K562 (cell line): ENCODE measurements around the gene EFCAB12. TPM values are rescaled to one million over a fixed set of nuclear protein-coding genes. Genes with fewer than 3 reads are reported as not detected.

Source experiments
- CBX3 ChIP-seq, 2 experiments: IDR thresholded peaks; 1 replicate in 1 of 2; 2 replicates in 1 of 2; pipeline ENCODE4 v1.6.1; 2012; ENCODE audit warnings: inconsistent platforms in 2 of 2, low read length in 2 of 2, borderline replicate concordance in 1 of 2, control low read depth in 1 of 2
- CREM ChIP-seq: IDR thresholded peaks from 2 replicates; pipeline ENCODE4 v1.6.1; 2014; ENCODE audit warnings: antibody characterized with exemption, low read depth
- FIP1L1 ChIP-seq: fragments of 200-400 bp; formaldehyde crosslinking; IDR thresholded peaks from 2 replicates; pipeline ENCODE4 v1.6.1; 2018; ENCODE audit warnings: mild to moderate bottlenecking, low read depth, low read length; ENCODE audit not compliant: poor library complexity, severe bottlenecking
- HDAC3 ChIP-seq: fragments of 450-650 bp; IDR thresholded peaks from 2 replicates; pipeline ENCODE4 v1.6.1; 2018; ENCODE audit warnings: borderline replicate concordance, mild to moderate bottlenecking, moderate library complexity; ENCODE audit not compliant: partially characterized antibody
- KHSRP ChIP-seq: fragments of 450-650 bp; IDR thresholded peaks from 2 replicates; pipeline ENCODE4 v1.6.1; 2017
- SREBF2 ChIP-seq: sonication (generic); formaldehyde crosslinking; IDR thresholded peaks from 2 replicates; pipeline ENCODE4 v1.4.0; 2020; ENCODE audit warnings: mild to moderate bottlenecking, missing genetic modification reagents
- TCF3 ChIP-seq: sonication (generic); formaldehyde crosslinking; IDR thresholded peaks from 2 replicates; pipeline ENCODE4 v1.4.0; 2020; ENCODE audit warnings: mild to moderate bottlenecking, missing genetic modification reagents
- TEAD2 ChIP-seq: fragments of 450-650 bp; IDR thresholded peaks from 2 replicates; pipeline ENCODE4 v1.6.1; 2016; ENCODE audit warnings: missing genetic modification characterization, control low read depth, missing compliant biosample characterization
- ZNF143 ChIP-seq: sonication (generic); formaldehyde crosslinking; IDR thresholded peaks from 2 replicates; pipeline ENCODE4 v1.9.0; 2022; ENCODE audit warnings: mild to moderate bottlenecking, missing genetic modification reagents
- ZNF75A ChIP-seq: fragments of 450-650 bp; formaldehyde crosslinking; IDR thresholded peaks from 2 replicates; pipeline ENCODE4 v1.4.0; 2020; ENCODE audit warnings: mild to moderate bottlenecking
- ZSCAN29 ChIP-seq: fragments of 450-650 bp; IDR thresholded peaks from 2 replicates; pipeline ENCODE4 v1.6.1; 2017
- polyA plus RNA-seq, 8 experiments: library from polyadenylated mRNA; depleted of rRNA in 4 of 8; stranded (reverse) in 5 of 8; unstranded in 3 of 8; fragments of >200 nt; fragmentation: Nextera tagmentation in 2 of 8; fragmentation: Illumina TruSeq in 1 of 8; extraction: Ambion mirVana in 2 of 8; extraction: Trizol in 1 of 8; gene quantifications; 2 replicates each; pipeline versions ENCODE4 v1.2.1 to v1.2.3, GENCODE V29; 2011 to 2014; ENCODE audit warnings: inconsistent platforms in 1 of 8, missing spikeins in 1 of 8
- total RNA-seq, 7 experiments: library from RNA; depleted of rRNA in 6 of 7; stranded (reverse); fragments of >200 nt in 6 of 7; fragmentation: Illumina TruSeq in 2 of 7; extraction: Trizol in 2 of 7; gene quantifications; 2 replicates each; pipeline versions ENCODE4 v1.2.1 to v1.2.3, GENCODE V29; 2011 to 2021; ENCODE audit warnings: low replicate concordance in 1 of 7
- TF ChIP-seq, protein P1 (sequence below): fragments of 450-650 bp; IDR thresholded peaks from 2 replicates; pipeline ENCODE4 v1.7.1; 2018; ENCODE audit warnings: mild to moderate bottlenecking, low read depth; ENCODE audit not compliant: partially characterized antibody
- TF ChIP-seq, protein P2 (sequence below): sonication (generic); formaldehyde crosslinking; IDR thresholded peaks from 2 replicates; pipeline ENCODE4 v1.9.0; 2022; ENCODE audit warnings: mild to moderate bottlenecking, missing genetic modification reagents
- TF ChIP-seq, protein P3 (sequence below): sonication (generic); IDR thresholded peaks from 2 replicates; pipeline ENCODE4 v1.6.1; 2016
- TF ChIP-seq, protein P4 (sequence below): fragments of 450-650 bp; IDR thresholded peaks from 2 replicates; pipeline ENCODE4 v1.6.1; 2018; ENCODE audit not compliant: partially characterized antibody
- TF ChIP-seq, protein P5 (sequence below): fragments of 200-400 bp; formaldehyde crosslinking; IDR thresholded peaks from 2 replicates; pipeline ENCODE4 v1.6.1; 2017; ENCODE audit warnings: mild to moderate bottlenecking, low read depth, low read length, moderate library complexity

Gene EFCAB12
- total and polyA plus RNA-seq, 9 of the 15 experiments (the other 6 are each of a cell fraction or from before 2014, with no cell fraction given): 0.08 to 0.95 (median 0.56) TPM; not detected in 1

DNA sequence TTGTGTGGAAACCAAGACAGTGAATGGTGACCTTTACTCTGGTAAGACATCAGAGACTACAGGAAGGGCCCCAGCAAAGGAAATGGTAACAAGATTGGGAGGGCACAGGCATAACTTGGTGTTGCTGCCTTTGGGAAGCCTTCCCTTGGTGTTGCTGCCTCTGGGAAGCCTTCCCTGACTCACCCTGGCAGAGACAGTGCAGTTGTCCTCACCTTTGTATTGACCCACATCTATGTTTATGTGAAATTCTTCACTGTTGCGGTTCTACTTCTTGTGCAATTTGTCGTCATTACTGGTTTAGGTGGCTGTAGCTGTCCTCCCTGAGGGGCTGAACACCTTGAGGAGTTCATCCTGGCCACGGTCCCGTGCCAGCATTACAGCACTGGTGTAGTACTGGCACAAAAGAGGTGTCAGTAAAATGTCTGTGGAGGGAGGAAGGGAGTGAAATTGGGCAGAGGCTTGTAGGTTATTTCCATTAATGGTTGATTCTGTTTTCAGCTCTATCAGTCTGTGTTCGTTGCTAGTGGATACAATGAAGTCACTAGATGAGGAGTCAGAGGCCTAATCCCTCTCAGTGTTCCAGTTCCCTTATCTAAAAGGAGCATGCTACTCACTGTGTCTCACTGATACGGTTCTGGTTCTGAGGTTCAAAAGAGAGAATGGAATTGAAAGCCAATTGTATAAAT lies 33.2 kb upstream of the EFCAB12 start (continued):
- TF ChIP-seq HDAC3: peak; percentile 82
- TF ChIP-seq ZNF75A (CRISPR knock-in tag): no peak
- TF ChIP-seq SREBF2 (CRISPR knock-in tag): no peak
- TF ChIP-seq ZSCAN29: no peak
- TF ChIP-seq KHSRP: no peak
- TF ChIP-seq, protein P1, sequence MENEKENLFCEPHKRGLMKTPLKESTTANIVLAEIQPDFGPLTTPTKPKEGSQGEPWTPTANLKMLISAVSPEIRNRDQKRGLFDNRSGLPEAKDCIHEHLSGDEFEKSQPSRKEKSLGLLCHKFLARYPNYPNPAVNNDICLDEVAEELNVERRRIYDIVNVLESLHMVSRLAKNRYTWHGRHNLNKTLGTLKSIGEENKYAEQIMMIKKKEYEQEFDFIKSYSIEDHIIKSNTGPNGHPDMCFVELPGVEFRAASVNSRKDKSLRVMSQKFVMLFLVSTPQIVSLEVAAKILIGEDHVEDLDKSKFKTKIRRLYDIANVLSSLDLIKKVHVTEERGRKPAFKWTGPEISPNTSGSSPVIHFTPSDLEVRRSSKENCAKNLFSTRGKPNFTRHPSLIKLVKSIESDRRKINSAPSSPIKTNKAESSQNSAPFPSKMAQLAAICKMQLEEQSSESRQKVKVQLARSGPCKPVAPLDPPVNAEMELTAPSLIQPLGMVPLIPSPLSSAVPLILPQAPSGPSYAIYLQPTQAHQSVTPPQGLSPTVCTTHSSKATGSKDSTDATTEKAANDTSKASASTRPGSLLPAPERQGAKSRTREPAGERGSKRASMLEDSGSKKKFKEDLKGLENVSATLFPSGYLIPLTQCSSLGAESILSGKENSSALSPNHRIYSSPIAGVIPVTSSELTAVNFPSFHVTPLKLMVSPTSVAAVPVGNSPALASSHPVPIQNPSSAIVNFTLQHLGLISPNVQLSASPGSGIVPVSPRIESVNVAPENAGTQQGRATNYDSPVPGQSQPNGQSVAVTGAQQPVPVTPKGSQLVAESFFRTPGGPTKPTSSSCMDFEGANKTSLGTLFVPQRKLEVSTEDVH: no peak
- no peak for TF ChIP-seq FIP1L1
- TF ChIP-seq, protein P2, sequence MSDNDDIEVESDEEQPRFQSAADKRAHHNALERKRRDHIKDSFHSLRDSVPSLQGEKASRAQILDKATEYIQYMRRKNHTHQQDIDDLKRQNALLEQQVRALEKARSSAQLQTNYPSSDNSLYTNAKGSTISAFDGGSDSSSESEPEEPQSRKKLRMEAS (CRISPR knock-in tag): no peak
- no peak for TF ChIP-seq ZNF143 (CRISPR knock-in tag)
- TF ChIP-seq, protein P3, sequence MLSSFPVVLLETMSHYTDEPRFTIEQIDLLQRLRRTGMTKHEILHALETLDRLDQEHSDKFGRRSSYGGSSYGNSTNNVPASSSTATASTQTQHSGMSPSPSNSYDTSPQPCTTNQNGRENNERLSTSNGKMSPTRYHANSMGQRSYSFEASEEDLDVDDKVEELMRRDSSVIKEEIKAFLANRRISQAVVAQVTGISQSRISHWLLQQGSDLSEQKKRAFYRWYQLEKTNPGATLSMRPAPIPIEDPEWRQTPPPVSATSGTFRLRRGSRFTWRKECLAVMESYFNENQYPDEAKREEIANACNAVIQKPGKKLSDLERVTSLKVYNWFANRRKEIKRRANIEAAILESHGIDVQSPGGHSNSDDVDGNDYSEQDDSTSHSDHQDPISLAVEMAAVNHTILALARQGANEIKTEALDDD: peak; percentile 34; the same call in 1 of the 2 replicates
- peak in 1 of 2 experiments; percentile 52; a peak in 1 of 3 replicates for TF ChIP-seq CBX3 (IDR thresholded peaks at IDR 0.05; ENCODE audit: borderline replicate concordance in 1 of 2, low read length in 2 of 2)
- TF ChIP-seq, protein P4, sequence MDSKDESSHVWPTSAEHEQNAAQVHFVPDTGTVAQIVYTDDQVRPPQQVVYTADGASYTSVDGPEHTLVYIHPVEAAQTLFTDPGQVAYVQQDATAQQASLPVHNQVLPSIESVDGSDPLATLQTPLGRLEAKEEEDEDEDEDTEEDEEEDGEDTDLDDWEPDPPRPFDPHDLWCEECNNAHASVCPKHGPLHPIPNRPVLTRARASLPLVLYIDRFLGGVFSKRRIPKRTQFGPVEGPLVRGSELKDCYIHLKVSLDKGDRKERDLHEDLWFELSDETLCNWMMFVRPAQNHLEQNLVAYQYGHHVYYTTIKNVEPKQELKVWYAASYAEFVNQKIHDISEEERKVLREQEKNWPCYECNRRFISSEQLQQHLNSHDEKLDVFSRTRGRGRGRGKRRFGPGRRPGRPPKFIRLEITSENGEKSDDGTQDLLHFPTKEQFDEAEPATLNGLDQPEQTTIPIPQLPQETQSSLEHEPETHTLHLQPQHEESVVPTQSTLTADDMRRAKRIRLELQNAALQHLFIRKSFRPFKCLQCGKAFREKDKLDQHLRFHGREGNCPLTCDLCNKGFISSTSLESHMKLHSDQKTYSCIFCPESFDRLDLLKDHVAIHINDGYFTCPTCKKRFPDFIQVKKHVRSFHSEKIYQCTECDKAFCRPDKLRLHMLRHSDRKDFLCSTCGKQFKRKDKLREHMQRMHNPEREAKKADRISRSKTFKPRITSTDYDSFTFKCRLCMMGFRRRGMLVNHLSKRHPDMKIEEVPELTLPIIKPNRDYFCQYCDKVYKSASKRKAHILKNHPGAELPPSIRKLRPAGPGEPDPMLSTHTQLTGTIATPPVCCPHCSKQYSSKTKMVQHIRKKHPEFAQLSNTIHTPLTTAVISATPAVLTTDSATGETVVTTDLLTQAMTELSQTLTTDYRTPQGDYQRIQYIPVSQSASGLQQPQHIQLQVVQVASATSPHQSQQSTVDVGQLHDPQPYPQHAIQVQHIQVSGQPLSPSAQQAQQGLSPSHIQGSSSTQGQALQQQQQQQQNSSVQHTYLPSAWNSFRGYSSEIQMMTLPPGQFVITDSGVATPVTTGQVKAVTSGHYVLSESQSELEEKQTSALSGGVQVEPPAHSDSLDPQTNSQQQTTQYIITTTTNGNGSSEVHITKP: peak; percentile 62
- TF ChIP-seq, protein P5, sequence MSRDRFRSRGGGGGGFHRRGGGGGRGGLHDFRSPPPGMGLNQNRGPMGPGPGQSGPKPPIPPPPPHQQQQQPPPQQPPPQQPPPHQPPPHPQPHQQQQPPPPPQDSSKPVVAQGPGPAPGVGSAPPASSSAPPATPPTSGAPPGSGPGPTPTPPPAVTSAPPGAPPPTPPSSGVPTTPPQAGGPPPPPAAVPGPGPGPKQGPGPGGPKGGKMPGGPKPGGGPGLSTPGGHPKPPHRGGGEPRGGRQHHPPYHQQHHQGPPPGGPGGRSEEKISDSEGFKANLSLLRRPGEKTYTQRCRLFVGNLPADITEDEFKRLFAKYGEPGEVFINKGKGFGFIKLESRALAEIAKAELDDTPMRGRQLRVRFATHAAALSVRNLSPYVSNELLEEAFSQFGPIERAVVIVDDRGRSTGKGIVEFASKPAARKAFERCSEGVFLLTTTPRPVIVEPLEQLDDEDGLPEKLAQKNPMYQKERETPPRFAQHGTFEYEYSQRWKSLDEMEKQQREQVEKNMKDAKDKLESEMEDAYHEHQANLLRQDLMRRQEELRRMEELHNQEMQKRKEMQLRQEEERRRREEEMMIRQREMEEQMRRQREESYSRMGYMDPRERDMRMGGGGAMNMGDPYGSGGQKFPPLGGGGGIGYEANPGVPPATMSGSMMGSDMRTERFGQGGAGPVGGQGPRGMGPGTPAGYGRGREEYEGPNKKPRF: no peak
- peak; percentile 99 for TF ChIP-seq TCF3 (CRISPR knock-in tag)
- no peak for TF ChIP-seq TEAD2 (tag)
- TF ChIP-seq CREM: peak; percentile 70
